Smooth muscle cell of the pulmonary artery (primary cell): ENCODE results near the gene GPR26. TPM values are rescaled to one million over a fixed set of nuclear protein-coding genes. Genes with fewer than 3 reads are reported as not detected.

ENCODE experiments used
- total RNA-seq: library from RNA; depleted of rRNA; stranded (reverse); fragments of >200 nt; gene quantifications from 2 replicates; pipeline ENCODE4 v1.2.3, GENCODE V29; 2014

GPR26 gene, protein sequence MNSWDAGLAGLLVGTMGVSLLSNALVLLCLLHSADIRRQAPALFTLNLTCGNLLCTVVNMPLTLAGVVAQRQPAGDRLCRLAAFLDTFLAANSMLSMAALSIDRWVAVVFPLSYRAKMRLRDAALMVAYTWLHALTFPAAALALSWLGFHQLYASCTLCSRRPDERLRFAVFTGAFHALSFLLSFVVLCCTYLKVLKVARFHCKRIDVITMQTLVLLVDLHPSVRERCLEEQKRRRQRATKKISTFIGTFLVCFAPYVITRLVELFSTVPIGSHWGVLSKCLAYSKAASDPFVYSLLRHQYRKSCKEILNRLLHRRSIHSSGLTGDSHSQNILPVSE
- not detected in 2 replicates for total RNA-seq

DNA sequence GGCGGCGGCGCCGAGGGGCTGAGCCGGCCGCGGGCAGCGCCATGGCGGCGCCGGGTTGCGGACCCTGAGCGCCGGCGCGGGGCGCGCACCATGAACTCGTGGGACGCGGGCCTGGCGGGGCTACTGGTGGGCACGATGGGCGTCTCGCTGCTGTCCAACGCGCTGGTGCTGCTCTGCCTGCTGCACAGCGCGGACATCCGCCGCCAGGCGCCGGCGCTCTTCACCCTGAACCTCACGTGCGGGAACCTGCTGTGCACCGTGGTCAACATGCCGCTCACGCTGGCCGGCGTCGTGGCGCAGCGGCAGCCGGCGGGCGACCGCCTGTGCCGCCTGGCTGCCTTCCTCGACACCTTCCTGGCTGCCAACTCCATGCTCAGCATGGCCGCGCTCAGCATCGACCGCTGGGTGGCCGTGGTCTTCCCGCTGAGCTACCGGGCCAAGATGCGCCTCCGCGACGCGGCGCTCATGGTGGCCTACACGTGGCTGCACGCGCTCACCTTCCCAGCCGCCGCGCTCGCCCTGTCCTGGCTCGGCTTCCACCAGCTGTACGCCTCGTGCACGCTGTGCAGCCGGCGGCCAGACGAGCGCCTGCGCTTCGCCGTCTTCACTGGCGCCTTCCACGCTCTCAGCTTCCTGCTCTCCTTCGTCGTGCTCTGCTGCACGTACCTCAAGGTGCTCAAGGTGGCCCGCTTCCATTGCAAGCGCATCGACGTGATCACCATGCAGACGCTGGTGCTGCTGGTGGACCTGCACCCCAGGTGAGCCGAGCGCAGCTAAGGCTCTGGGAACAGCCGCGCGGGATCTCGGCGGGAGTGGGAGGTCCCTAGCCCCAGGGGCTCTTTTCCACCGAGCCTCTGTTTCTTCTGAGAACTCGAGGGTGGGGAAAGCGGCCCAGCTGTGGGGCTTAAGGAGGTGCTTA is at the start of gene GPR26:
TSS of gene GPR26 (plus strand) at position 38 of the 919 bp plus-strand sequence. CDS start at position 91, 53 bp downstream.

Other genes starting within 250 kb of the GPR26 start
- 114 and 160 TPM in 2 replicates for gene CPXM2, start 225.5 kb downstream of the GPR26 start, total RNA-seq